Superior temporal gyrus (tissue), 1 donor: ENCODE data around the gene CDC42SE2.
"Not testable (repeated sequence)": the region's sequence is repeated elsewhere in the genome, so short reads cannot be mapped to it uniquely, and the experiment has no call there.

Experiments used
- DNase-seq: peaks from one replicate; pipeline ENCODE4 v3.0.0-alpha.2; 2016; ENCODE audit errors: extremely low spot score

The CDC42SE2 gene

DNA sequence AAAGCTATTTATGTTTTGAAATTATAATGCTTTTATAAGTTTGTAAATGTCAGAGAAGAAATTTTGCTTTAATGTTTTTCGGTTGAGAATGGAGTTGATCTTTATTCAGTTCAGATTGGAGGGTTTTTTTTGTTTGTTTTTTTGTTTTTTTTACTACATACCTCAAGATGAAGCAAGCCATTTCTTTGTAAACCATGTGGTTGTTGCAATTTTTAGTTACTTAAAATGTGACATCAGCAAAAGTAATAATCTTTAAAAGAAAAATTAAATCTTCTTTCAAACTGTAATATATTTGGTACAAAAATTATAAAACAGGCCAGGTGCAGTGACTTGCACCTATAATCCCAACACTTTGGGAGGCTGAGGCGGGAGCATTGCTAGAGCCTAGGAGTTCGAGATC is 102.6 kb downstream of the CDC42SE2 start:
- no peak for DNase-seq

DNA sequence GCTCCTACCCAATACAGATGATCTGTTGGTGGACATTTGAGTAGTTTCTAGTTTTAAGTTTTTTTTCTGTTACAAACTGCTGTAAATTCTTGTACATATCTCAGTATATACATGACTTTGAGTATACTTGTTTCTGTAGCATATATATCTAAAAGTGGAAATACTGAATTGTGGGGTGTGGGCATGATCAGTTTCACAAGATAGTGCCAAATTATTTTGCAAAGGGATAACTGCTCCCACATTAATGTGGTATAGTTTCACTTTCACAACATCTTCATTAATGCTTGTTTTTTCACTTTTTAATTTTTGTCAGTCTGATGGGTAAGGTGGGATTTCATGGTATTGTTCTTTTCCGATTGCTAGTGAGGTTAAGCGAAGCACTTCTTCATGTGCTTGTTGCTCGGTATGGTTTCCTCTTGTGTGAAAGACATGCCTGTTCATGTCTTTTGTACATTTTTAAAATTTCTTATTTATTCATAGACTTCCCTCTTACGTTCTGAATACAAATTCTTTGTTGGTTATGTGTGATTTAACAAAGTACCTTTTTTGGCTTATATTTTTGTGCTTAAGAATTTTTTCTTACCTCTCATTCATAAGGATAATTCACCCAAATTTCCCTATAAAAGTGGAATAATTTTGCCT is 103.5 kb downstream of the CDC42SE2 start:
- DNase-seq = no peak

DNA sequence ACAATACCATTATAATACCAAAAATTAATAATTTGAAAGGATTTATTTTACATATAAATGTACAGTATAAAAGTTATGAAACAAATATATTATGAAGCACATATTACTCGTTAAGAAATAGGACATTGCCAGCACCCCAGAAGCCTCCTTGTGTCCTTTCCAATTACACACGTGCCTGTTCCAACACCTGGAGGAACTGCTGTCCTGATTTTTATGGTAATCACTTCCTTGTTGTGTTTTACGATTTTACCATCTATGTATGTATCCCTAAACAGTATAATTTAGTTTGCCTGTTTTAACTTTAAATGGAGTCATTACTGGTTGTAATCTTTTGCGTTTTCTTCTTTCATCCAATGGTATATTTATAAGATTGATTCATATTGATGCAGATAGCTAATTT is 105.0 kb downstream of the CDC42SE2 start:
- DNase-seq = no peak

DNA sequence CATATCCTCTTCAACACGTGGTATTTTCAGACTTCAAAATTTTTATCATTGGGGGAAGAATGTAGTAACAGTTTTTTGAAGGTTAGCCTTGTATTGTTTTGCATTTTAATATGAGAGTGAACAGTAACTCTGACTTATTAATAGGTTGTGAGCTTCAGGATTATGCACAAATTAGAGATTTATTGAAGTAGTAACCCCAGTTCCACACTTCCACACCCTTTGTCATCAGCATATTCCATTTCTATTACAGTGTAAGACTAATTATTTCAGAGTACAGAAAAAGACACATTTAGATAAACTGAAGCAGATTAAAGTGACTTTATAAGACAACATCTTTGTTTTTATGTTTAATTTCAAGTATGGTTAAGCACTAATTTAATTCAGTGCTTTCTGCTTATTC is 105.7 kb downstream of the CDC42SE2 start:
- DNase-seq = no peak

DNA sequence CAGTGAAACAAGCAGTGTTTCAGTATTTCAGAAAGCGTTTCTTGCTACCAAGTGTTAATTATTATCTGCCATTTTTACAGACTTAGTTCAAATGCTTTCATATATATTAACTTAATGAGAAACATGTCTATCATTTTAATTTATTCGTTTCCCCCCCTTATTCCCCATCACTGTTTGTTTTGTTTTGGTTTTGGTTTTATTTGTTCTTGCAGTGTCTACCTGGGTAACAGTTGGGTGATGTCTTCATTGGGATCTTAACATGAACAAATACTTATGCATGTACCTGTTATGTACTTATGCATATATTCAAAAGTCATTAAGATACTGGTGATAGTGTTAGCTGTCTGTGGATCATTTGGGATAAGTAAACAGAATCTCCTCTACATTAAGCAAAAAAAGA is 108.0 kb downstream of the CDC42SE2 start:
- DNase-seq = no peak

DNA sequence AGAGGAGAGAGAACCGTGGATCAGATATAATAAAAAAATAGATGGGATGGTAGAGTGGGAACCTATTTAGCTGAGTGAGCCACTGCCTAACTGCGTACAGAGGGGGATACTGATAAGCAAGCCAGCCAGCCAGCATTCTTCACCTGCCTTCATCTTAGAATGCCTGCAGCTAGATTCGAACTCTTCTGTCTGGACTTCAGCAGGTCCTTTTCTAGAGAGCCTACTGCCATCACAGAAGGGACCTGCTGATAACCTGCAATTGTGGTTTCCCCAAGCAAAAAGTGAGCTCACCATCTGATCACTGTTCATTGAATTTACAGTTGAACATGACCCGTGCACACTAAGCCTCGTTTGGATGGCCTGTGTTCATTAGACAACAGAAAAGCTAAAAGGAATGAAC is 109.4 kb downstream of the CDC42SE2 start:
- no peak for DNase-seq

DNA sequence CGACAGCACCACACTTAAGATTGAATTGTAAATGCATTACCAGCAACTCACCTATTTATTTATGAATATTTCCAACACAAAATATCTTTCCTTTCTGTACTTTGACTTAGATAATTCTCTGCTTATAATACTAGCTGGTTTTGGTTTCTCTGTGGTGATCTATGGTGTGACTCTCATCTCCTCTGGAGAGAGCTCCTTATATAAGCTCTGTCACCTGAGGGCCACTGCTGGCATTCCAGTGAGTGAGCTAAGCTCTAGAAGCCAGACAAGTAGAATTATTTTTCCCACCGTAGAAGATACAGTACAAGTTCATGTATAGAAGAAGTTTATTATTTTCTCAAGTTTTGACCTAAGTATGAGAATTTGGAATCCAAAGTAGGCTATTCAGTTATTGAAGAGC is 111.5 kb downstream of the CDC42SE2 start:
- no peak for DNase-seq

DNA sequence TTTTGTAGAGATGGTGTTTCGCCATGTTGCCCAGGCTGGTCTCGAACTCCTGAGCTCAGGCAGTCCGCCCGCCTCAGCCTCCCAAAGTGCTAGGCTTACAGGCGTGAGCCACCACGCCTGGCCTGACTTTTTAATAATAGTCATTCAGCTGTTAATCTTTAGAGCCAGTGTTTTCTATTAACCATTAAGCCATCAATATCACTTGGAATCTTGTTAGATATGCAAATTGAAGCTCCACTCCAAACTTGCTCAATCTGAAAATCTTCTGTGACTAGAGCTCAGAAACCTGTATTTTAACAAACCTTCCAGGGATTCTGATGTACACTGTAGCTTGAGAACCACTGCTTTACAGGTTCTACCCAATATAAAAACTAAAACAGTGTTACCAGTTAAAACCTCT is 113.5 kb downstream of the CDC42SE2 start:
- no peak for DNase-seq

DNA sequence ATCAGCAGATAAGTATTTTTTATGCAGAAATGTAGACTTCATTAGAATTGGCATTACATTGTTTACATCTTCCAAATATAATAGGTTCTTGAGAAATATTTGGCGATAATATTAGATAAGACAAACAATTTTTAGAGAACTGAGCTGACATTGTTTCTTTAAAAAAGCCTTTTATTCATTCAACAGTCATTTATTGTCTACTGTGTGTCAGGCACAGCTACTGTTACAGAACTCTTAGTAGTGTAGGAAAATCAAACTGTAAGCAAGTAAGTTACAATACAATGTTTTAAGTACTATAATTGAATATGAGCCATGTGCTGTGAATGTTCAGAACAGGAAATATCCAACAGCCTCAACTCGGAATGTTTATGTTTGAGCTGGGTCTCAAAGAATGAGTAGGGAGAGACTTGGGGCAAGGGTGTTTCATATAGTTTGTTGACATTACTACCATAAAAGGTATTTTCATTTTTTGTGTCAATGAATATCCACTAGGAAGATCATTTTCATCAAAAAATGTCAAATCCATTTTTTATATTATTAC is 114.0 kb downstream of the CDC42SE2 start:
- peak; percentile 75 for DNase-seq

DNA sequence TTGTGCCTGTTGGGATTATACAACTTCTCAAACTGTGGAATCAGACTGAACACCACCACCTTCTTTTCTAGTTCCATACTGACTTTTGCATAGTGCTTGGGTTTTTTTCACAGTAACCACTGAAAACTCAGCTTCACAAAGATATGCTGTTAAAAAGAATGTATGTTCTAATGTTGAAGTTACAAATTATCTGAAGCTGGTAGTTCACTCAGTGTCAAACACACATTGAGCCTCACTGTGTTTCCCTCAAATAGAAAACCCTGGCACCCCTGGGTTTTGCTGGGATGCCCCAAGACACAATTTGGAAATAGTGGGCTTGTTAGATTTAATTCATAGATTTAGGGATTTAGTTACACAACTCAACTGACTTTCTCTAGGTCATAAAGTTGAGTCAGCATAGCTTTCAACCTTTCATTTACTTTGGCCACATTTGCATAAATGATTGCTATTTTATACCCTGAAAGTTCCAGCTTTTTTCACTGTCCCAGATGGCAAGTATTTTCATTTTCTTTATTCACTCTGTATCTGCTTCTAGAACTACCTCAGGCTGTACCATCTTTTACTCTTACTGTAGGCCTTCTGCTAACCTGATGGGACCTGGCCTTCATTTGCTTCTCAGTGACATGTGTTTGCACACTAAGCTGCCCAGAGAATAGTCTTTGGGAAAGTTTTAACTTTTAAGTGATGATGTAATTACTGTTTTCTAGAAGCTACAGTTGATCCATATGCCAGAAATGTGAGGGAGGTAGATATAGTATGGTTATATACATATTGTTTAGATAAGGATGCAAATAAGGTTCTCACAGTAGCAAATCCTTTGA is 115.1 kb downstream of the CDC42SE2 start:
- DNase-seq = no peak

DNA sequence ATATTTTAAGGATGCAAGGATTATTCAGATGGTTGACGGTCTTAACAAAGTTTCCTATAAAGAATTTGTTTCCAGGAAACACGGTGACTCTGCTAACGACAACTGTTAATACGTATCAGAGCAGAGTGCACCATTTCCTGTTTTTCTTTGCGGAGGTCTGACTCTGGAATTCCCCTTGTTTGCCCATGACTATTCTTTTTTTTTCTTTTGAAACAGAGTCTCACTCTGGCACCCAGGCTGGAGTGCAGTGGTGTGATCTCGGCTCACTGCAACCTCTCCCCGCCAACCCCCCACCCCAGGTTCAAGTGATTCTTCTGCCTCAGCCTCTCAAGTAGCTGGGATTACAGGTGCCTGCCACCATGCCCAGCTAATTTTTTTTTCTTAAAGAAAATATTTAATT is 115.9 kb downstream of the CDC42SE2 start:
- DNase-seq = no peak

DNA sequence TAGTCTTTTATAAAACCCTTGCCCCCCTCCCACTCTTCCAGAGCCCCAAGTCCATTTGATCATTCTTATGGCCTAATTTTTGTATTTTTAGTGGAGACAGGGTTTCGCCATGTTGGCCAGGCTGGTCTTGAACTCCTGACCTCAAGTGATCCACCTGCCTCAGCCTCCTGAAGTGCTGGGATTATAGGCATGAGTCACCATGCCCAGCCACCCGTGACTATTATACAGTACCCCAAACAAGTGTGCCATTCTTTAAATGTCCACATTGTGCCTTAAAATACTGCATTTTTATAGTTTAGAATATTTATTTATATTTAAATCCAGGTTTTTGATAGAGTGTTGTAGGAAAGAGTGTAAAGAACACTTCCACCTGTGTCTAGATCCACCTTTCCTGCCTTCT is 116.4 kb downstream of the CDC42SE2 start:
- not testable (repeated sequence) for DNase-seq

DNA sequence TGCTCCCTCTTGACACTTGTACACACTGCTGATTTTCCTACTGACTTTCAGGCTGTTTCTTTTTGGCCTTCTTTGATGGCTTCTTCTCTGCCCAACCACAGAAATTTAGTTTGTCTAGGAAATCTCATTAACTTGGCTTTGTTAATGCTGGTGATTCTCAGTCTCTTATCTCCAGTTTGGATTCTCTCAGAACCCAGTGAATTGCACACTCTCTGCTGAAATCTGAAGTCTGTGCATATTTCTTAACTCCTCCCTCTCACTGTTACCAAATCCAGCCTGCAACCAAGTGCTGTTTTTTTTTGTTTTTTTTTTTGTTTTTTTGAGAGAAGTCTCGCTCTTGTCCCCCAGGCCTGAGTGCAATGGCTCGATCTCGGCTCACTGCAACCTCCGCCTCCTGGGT is 117.2 kb downstream of the CDC42SE2 start:
- DNase-seq = no peak

DNA sequence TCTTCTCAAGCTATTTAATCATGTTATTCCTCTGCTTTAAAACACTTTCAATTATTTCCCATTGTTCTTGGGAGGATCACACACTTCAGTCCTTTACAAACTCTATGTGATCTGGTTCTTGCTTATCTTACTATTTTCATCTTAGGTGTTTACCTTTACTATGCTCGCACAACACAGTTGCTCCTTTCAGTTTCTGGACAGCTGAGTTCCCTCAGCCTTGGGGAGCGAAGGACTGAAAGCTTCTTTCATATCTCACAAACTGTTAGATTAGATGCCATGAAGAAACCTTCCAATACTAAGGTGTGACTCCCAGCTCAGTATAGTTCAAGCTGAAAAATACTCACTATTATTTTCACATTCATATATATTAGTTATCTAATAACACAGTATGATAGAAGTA is 117.9 kb downstream of the CDC42SE2 start:
- no peak for DNase-seq

DNA sequence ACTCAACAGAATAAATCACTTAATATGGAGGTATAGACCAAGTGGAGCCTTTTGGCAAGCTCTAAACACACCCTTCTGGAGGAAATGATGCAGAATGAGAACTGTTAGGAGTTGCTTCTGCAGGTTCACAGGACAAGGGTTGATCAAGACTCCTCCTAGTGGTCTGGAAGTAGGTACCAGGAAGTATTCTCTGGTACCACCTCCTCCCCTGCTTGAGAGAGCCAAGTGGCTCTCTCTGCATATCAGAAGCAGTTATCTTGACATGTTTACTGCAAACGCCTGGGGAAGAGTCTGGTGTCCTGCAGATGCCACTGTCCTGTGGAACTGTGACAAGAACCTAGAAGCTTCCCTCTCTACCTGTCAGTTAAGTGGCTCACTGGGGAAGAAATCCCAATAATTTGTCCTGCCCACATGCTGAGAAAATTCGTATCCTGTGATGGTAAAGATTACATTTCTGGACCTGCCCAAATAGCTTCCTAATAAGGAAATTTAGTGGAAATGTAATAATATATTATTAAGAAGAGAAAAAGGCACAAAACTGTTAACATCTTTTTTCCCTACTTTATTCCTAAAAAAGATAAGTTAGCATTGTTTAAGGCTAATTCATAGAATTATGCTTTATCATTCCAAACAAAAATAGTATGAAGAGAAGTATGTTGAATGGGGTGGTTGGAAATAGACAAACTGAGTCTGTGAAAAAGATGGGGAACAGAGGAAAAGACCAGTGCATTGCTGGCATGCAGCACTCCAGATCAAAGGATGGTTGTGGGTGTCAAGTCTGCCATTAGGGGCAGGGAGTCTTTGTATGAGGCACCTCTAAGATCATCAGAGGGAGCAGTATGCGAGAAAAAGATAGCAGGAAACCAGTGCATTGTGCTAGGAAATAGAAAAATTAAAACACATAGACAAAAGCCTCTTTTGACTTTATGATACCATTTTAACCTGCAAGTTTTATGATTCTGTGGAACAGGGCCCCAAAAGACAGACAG is 118.8 kb downstream of the CDC42SE2 start:
- DNase-seq = no peak

DNA sequence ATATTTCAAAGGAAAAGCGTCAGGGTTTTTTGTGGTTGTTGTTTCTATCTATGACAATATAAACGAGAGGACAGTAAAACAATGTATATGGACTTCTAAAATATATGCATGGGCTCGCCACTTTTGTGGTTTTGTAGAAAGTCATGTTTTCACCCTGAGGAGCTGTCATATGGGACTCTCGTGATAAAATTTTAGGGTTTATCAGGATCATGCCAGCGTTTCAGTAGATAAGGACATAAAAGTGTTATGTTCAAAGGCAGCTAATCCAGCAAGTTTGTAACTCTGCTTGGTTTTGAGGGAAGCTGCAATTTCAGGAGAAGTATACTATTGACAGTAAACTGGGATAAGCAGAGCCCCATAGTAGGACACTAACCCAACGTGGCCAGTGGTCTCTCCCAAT is 120.3 kb downstream of the CDC42SE2 start:
- DNase-seq = no peak

DNA sequence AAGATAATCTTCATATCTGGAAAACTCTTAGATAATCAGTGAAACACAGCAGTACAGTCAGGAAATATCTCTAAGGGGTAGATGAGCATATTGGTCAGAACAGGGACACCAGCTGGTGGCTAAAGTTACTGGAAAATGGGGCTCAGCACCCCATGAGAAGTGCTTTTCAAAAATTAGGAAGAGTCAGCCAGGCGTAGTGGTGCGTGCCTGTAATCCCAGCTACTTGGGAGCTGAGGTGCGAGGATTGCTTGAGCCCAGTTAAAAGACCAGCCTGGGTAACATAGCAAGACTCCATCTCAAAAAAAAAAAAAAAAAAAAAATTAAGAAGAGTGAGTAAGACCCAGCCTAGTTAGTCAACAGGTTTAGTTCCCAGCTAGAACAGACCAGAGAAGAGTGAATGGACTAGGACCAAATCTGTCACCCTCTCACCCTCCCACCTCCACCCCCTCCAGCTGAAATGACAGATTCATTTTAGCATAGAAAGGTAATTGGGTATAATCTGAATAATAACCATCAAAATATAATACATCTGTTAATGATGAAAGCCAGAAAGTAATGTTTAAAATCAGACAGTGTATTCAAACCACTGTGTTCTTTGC is 120.9 kb downstream of the CDC42SE2 start:
- DNase-seq = no peak

DNA sequence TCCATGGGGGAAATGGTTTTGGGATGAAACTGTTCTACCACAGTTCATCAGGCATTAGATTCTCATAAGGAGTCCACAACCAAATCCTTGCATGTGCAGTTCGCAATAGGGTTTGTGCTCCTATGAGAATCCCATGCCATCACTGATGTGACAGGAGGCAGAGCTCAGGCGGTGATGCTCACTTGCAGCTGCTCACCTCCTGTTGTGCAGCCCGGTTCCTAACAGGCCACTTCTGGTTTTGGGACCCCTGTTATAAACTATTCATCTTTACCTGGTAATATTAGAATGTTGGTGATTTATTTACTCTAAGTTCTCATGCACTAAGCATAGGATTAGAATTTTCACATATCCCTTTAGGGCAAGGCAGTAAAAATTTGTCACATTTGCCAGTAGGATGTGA is 122.3 kb downstream of the CDC42SE2 start:
- no peak for DNase-seq

DNA sequence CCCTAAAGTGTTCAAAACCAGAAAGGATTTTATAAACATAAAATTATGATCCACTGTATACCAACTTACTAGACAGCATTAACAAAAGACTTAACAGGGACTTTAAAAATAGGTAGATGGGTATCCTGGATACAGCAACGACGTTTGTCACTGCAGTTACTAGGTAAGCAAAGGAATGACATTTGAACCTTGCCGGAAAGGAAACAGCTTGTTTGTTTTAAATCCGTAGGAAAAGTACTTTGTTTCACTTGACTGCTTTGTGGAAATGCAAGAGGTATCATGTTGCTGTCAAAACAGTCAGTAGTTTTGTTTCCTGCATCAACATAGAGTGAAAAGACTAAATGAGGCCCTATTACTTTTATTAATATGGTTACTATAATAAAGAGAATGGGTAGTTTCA is 122.9 kb downstream of the CDC42SE2 start:
- peak; percentile 34 for DNase-seq

DNA sequence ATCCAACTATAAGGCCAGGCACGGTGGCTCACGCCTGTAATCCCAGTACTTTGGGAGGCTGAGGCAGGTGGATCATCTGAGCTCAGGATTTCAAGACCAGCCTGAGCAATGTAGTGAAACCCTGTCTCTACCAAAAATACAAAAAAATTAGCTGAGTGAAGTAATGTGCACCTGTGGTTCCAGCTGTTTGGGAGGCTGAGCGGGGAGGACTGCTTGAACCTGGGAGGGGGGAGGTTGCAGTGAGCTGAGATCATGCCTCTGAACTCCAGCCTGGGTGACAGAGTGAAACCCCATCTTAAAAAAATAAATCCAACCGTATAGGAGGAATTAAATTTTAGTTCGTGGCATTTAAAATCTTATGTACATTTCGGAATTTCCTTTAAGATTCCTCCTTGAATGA is 123.4 kb downstream of the CDC42SE2 start:
- no peak for DNase-seq

DNA sequence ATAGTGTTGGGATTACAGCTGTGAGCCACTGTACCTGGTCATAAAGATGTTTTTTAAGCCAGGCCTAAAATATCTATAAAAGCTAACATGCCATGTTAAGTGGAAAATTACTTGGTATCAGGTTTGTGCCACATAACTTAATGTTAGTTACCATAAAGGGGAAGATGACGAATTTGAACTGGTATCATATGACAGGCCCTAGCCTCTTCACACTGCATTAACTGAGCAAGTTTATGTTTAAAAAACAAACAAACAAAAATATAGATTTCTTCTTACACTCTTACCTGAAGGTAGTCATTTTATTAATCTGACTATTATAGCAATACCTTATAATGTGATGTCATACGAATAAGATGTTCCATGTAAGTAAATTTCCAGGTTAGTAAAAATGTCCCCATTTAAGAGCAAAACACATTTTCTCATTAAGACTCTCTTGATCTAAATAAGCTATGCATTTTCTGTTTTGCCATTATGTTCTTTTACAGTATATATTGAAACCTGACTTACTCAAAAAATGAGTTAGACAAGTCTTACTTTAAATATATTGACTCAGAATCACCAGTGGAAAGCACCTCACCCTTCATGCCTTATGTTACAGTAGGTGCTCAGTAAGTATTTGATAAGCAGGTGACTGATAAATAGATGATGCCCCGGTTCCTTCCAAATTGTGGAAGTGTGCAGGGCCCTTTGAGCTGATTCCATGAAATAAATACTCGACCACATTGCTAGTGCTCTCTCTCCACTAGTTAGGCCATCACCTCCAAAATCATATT is 125.4 kb downstream of the CDC42SE2 start:
- no peak for DNase-seq
